SK-N-MC (cell line): ENCODE results near the gene KIAA0825.

Experiments used
- DNase-seq: peaks from one replicate; pipeline ENCODE4 v3.0.0-alpha.2; 2011; ENCODE audit warnings: low read depth, low spot score
- H3K27ac ChIP-seq: fragments of 200-600 bp; sonication (generic); 2 replicates; pipeline ENCODE4 v1.5.1; 2016; ENCODE audit warnings: mixed run types
- H3K36me3 ChIP-seq: fragments of 200-600 bp; sonication (generic); 2 replicates; pipeline ENCODE4 v1.6.1; 2017; ENCODE audit warnings: antibody characterized with exemption, low read length, mixed read lengths; ENCODE audit not compliant: insufficient read depth
- H3K4me3 ChIP-seq: fragments of 200-600 bp; sonication (generic); 2 replicates; pipeline ENCODE4 v1.5.1; 2016
- H3K9ac ChIP-seq: fragments of 200-600 bp; sonication (generic); 2 replicates; pipeline ENCODE4 v1.8.0; 2017; ENCODE audit warnings: mixed run types, mixed read lengths; ENCODE audit not compliant: insufficient read length
- H3K9me3 ChIP-seq: fragments of 200-600 bp; sonication (generic); 2 replicates; pipeline ENCODE4 v1.6.1; 2017; ENCODE audit warnings: low read depth, mild to moderate bottlenecking, antibody characterized with exemption, low read length, moderate library complexity, mixed read lengths
- EZH2 ChIP-seq: fragments of 200-600 bp; sonication (generic); IDR thresholded peaks from one replicate; pipeline ENCODE4 v1.6.1; 2017; ENCODE audit warnings: antibody characterized with exemption
- FOXP2 ChIP-seq: optimal IDR thresholded peaks from 2 replicates; pipeline ENCODE3; 2011; ENCODE audit warnings: mild to moderate bottlenecking, moderate library complexity; ENCODE audit not compliant: insufficient read depth; ENCODE audit errors: extremely low read length, control extremely low read depth
- POLR2AphosphoS5 ChIP-seq: IDR thresholded peaks from 2 replicates; pipeline ENCODE4 v1.6.1; 2012; ENCODE audit warnings: mild to moderate bottlenecking, low read depth, low read length, borderline replicate concordance

The KIAA0825 gene

GRCh38 chr5:94505327-94506068 lies 112.9 kb downstream of the KIAA0825 start:
- TF ChIP-seq EZH2: no peak
- no peak for TF ChIP-seq POLR2AphosphoS5
- no peak for TF ChIP-seq FOXP2
- H3K36me3 ChIP-seq: no peaks in the 10 kb centered on the region
- H3K9ac ChIP-seq: no peak overlapping the region
- no peak overlapping the region for H3K27ac ChIP-seq
- no peak overlapping the region for H3K4me3 ChIP-seq
- DNase-seq: no peak
- no peaks in the 10 kb centered on the region for H3K9me3 ChIP-seq

- Histone ChIP-seq H3K27ac (no peak overlapping the region), H3K9me3 (no peaks in the 10 kb centered on the region), H3K9ac (no peak overlapping the region), H3K4me3 (no peak overlapping the region), H3K36me3 (no peaks in the 10 kb centered on the region)
- no peak for DNase-seq
- TF ChIP-seq FOXP2 (no peak), EZH2 (no peak), POLR2AphosphoS5 (no peak)
Observed at GRCh38 chr5:94503677-94504076, 114.7 kb downstream of the KIAA0825 start.

GRCh38 chr5:94501365-94501764 lies 117.0 kb downstream of the KIAA0825 start:
- no peaks in the 10 kb centered on the region for H3K36me3 ChIP-seq

GRCh38 chr5:94499806-94500205 lies 118.6 kb downstream of the KIAA0825 start:
- Histone ChIP-seq H3K36me3 (no peaks in the 10 kb centered on the region), H3K27ac (no peak overlapping the region), H3K9ac (no peak overlapping the region), H3K9me3 (no peaks in the 10 kb centered on the region), H3K4me3 (no peak overlapping the region)
- TF ChIP-seq FOXP2: no peak
- no peak for TF ChIP-seq EZH2
- TF ChIP-seq POLR2AphosphoS5: no peak
- no peak for DNase-seq

More at GRCh38 chr5:94501365-94501764, 117.0 kb downstream of the KIAA0825 start:
- DNase-seq: no peak
- H3K9me3 ChIP-seq: no peaks in the 10 kb centered on the region
- H3K27ac ChIP-seq: no peak overlapping the region
- H3K9ac ChIP-seq: no peak overlapping the region
- H3K4me3 ChIP-seq: no peak overlapping the region
- TF ChIP-seq FOXP2: no peak
- TF ChIP-seq POLR2AphosphoS5: no peak
- TF ChIP-seq EZH2: no peak

GRCh38 chr5:94498199-94498598 lies 120.2 kb downstream of the KIAA0825 start:
- DNase-seq: no peak
- H3K9ac ChIP-seq: no peak overlapping the region
- no peak overlapping the region for H3K4me3 ChIP-seq
- no peak for TF ChIP-seq FOXP2
- no peak for TF ChIP-seq POLR2AphosphoS5
- TF ChIP-seq EZH2: no peak
- H3K9me3 ChIP-seq: no peaks in the 10 kb centered on the region
- no peak overlapping the region for H3K27ac ChIP-seq
- no peaks in the 10 kb centered on the region for H3K36me3 ChIP-seq

- no peak for DNase-seq
- no peak overlapping the region for H3K4me3 ChIP-seq
- no peak overlapping the region for H3K27ac ChIP-seq
- H3K36me3 ChIP-seq: no peaks in the 10 kb centered on the region
- H3K9me3 ChIP-seq: no peaks in the 10 kb centered on the region
- H3K9ac ChIP-seq: no peak overlapping the region
- no peak for TF ChIP-seq EZH2
- no peak for TF ChIP-seq POLR2AphosphoS5
- TF ChIP-seq FOXP2: no peak
Observed at GRCh38 chr5:94485067-94485466, 133.3 kb downstream of the KIAA0825 start.

GRCh38 chr5:94481059-94481458 lies 137.3 kb downstream of the KIAA0825 start:
- H3K36me3 ChIP-seq: no peaks in the 10 kb centered on the region
- no peak overlapping the region for H3K4me3 ChIP-seq
- TF ChIP-seq EZH2: no peak
- DNase-seq: no peak
- H3K9me3 ChIP-seq: no peaks in the 10 kb centered on the region
- no peak overlapping the region for H3K27ac ChIP-seq
- no peak overlapping the region for H3K9ac ChIP-seq

- no peak for DNase-seq
- Histone ChIP-seq H3K4me3 (no peak overlapping the region), H3K27ac (no peak overlapping the region), H3K9me3 (no peaks in the 10 kb centered on the region), H3K9ac (no peak overlapping the region), H3K36me3 (no peaks in the 10 kb centered on the region)
- TF ChIP-seq EZH2 (no peak), FOXP2 (no peak), POLR2AphosphoS5 (no peak)
Observed at GRCh38 chr5:94480486-94480885, 137.9 kb downstream of the KIAA0825 start.

GRCh38 chr5:94473936-94474335 lies 144.5 kb downstream of the KIAA0825 start:
- Histone ChIP-seq H3K4me3 (0 out of 2 replicates have a peak overlapping the region, but pooled peaks have one; percentile 39), H3K9me3 (no peaks in the 10 kb centered on the region), H3K9ac (peak overlapping the region; percentile 21), H3K36me3 (no peaks in the 10 kb centered on the region), H3K27ac (peak overlapping the region; percentile 86)
- no peak for DNase-seq
- TF ChIP-seq EZH2 (no peak), FOXP2 (no peak), POLR2AphosphoS5 (no peak)
